Measurements from ENCODE around the gene PSMD14. TPM values are rescaled to one million over a fixed set of nuclear protein-coding genes. Genes with fewer than 3 reads are reported as not detected.

PSMD14 gene
- total RNA-seq, 2 experiments from 2014 or later = 68.3 to 86.1 TPM

DNA sequence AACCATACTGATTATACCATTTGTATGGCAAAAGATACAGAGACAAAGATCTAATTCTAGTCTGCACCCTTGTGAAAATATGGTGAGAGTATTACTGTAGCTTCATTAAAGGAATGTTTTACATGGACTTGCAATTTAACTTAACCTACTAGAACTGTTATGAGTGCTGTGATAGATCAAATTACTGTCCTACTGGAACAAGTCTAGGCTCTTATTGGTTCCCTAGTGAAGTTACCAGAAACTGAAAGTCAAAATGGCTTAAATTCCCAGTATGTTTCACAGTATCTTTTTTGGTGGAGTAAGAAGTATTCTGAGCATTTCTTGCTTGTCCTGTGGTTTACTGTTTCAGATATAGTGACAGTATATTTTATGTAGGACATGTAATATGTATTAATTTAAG is 104.1 kb downstream of the PSMD14 start:
- DNase-seq (no peak), ATAC-seq (no peak)
- Mint-ChIP-seq H3K27ac (no peak overlapping the region), H3K4me3 (no peak overlapping the region), H3K4me1 (peaks cover 28% of the 10 kb centered on the region), H3K27me3 (peaks cover 33% of the 10 kb centered on the region), H3K36me3 (peaks cover 16% of the 10 kb centered on the region), H3K9me3 (ENCODE audit: low read depth) (no peaks in the 10 kb centered on the region)
- CTCF ChIA-PET = no interaction called here

DNA sequence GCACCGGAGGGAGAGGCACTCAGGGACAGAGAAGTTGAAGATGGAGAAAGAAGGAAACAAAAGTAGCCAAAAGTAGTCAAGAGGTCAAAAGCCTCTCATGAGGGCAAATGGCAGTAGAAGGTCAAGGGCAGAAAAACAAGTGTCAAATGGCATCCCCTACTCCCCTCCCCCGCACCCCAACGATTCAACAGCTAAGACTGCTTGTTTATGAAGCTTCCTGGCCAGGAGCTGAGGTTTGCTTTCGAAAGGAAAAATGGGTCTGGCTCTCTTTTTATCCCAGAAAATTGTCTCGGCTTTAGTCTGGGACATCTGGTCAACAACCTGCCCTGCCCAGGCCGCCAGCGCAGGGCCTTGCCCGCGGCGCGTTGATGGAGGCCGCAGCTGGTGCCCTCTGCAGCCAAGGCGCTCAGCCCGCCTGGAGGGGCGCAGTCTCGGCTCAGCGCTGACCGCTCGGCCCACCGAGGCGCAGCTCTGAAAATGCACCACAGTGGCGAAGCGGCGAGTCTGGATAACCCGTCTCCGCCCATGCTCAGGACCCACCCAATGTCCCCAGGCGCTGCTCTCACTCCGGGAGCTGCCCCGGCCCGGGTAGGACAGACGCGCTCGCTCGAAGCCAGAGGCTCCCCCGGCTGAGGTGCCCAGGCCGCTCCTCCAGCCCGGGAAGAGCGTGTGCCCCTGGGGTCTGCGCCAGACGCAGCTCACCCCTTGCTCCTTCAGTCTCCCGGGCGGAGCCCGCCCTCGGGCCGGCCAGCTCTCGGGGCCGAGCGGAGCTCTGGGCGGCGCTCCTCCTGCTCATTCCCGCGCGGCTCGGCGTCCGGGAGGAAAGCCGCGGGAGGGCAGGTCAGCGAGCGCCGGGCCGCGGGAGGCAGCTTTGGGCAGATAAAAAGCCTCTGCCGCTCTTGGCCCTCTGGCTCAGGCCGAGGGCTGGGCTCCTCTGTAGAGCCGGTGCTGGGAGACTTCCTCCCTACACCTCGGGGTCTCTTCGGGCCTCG is 106.1 kb downstream of the PSMD14 start:
- peaks cover 12% of the 10 kb centered on the region for H3K36me3 Mint-ChIP-seq
- H3K27ac Mint-ChIP-seq = no peak overlapping the region
- DNase-seq (peak; percentile 42), ATAC-seq (peak; percentile 56)
- no peaks in the 10 kb centered on the region for H3K9me3 Mint-ChIP-seq (ENCODE audit: low read depth)
- H3K4me1 Mint-ChIP-seq = peaks cover 44% of the 10 kb centered on the region
- peak overlapping the region; percentile 64 for H3K4me3 Mint-ChIP-seq
- H3K27me3 Mint-ChIP-seq = peaks cover 53% of the 10 kb centered on the region
- CTCF ChIA-PET = interaction anchor here (1.2 kb wide), 1 partner anchor 13 kb away, joined by 4 read pairs; no protein-coding TSS in a partner anchor

DNA sequence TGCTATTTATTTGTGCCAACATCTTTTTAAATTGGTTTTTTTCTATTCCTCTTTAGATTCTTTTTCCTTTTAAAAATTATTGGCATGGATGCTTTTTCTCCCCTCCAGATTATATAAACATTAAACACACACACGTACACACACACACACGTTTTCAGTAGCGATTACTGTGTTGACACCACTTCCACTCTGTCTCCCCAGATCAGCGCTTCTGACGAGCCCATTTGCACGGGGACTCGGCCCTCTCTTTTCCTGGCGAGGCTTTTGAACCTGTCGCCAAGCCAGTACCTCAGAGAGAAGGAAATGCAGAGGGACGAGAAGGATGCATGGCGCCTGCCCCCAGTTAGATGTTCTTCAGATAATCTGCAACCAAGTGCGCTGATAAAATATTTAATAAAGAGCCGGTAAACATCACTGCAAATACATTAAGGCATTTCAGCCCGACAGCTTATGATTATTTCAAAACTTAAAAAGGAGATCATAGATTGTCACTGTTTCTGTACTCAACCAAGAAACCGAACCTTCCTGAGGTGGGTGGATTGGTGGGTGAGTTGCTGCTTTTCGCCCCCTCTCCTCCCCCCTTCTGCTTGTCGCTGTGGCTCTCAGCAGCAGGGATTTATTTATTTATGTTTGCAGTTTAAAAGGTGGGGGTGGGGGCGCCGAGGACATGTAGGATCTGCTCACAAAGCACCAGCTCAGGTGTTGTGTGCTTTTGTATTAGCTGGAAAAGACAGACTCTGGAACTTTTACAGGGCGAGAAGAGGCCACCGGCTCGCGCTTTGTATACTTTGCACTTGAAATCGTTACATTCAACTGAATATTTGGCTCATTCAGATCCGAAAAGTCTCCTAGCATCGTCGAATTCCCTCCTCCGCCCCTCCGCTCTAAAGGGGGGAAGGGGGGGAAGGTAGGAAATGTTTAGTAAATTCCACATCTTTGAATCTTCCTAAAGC is 107.1 kb downstream of the PSMD14 start:
- Mint-ChIP-seq H3K27me3 (peaks cover 61% of the 10 kb centered on the region), H3K4me3 (peak overlapping the region; percentile 64), H3K9me3 (ENCODE audit: low read depth) (no peaks in the 10 kb centered on the region), H3K27ac (no peak overlapping the region), H3K36me3 (peaks cover 13% of the 10 kb centered on the region), H3K4me1 (peaks cover 45% of the 10 kb centered on the region)
- CTCF ChIA-PET = interaction anchor here (0.7 to 1.0 kb wide), 2 partner anchors 97 to 142 kb away, joined by 3 read pairs; no protein-coding TSS in a partner anchor
- peak; percentile 40 for ATAC-seq
- no peak for DNase-seq

DNA sequence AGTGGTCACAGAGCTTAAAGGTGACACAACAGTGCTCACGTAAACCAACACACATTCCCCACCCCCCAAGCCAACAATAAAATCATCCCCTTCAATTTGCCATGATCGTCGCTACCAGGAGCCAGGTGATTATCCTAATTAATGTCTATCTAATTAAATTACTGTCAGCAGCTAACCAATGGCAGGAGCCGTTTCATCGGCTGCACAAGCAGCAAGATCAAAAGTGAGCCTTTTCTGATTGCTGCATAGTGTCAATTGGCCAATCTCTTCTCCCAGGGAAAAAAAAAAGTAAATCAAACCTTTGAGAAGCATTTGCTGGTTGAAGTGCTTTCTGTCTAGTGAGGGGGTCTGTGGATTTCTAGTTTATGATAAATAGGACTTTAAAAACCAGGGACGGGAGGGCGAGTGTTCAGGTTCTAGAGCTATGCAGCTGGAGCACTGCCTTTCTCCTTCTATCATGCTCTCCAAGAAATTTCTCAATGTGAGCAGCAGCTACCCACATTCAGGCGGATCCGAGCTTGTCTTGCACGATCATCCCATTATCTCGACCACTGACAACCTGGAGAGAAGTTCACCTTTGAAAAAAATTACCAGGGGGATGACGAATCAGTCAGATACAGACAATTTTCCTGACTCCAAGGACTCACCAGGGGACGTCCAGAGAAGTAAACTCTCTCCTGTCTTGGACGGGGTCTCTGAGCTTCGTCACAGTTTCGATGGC is 107.9 kb downstream of the PSMD14 start, which contains the start of gene TBR1:
Gene TBR1 (plus strand): TSS at position 311 of the 721 bp plus-strand sequence. CDS start 114 bp downstream, at position 425.
- Mint-ChIP-seq H3K27me3 (peaks cover 69% of the 10 kb centered on the region), H3K9me3 (ENCODE audit: low read depth) (no peaks in the 10 kb centered on the region), H3K36me3 (peaks cover 15% of the 10 kb centered on the region), H3K4me3 (peak within 1 kb of the TSS; percentile 64), H3K4me1 (peaks cover 48% of the 10 kb centered on the region), H3K27ac (peak within 1 kb of the TSS; percentile 37)
- ATAC-seq (no peak), DNase-seq (no peak)
- CTCF ChIA-PET = interaction anchor here (0.7 to 1.0 kb wide), 2 partner anchors 97 to 143 kb away, joined by 3 read pairs; no protein-coding TSS in a partner anchor

DNA sequence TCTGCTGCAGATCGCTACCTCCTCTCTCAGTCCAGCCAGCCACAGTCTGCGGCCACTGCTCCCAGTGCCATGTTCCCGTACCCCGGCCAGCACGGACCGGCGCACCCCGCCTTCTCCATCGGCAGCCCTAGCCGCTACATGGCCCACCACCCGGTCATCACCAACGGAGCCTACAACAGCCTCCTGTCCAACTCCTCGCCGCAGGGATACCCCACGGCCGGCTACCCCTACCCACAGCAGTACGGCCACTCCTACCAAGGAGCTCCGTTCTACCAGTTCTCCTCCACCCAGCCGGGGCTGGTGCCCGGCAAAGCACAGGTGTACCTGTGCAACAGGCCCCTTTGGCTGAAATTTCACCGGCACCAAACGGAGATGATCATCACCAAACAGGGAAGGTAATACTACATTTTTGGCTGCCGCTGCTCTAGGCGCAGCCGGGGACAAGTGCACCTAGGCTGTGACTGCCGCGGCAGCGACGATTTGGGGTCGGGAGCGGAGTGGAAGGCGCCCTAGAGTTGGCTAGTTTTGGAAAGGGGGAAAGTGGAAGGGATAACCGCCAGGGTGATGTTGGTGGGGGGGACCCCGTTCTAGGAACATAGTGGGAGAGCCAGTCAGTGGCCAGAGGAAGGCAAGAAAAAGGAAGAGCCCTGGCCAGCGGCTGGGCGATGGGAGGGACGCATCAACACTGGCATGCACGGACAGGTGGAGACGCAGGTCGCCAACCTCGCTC is 108.6 kb downstream of the PSMD14 start:
- no peaks in the 10 kb centered on the region for H3K9me3 Mint-ChIP-seq (ENCODE audit: low read depth)
- H3K4me1 Mint-ChIP-seq = peaks cover 48% of the 10 kb centered on the region
- peaks cover 10% of the 10 kb centered on the region for H3K36me3 Mint-ChIP-seq
- DNase-seq (no peak), ATAC-seq (peak; percentile 16)
- peaks cover 77% of the 10 kb centered on the region for H3K27me3 Mint-ChIP-seq
- H3K4me3 Mint-ChIP-seq = peak overlapping the region; percentile 44
- CTCF ChIA-PET = interaction anchor here (1.0 to 1.6 kb wide), 2 partner anchors 35 to 143 kb away, joined by 3 to 4 read pairs; no protein-coding TSS in a partner anchor
- H3K27ac Mint-ChIP-seq = peak overlapping the region; percentile 37

DNA sequence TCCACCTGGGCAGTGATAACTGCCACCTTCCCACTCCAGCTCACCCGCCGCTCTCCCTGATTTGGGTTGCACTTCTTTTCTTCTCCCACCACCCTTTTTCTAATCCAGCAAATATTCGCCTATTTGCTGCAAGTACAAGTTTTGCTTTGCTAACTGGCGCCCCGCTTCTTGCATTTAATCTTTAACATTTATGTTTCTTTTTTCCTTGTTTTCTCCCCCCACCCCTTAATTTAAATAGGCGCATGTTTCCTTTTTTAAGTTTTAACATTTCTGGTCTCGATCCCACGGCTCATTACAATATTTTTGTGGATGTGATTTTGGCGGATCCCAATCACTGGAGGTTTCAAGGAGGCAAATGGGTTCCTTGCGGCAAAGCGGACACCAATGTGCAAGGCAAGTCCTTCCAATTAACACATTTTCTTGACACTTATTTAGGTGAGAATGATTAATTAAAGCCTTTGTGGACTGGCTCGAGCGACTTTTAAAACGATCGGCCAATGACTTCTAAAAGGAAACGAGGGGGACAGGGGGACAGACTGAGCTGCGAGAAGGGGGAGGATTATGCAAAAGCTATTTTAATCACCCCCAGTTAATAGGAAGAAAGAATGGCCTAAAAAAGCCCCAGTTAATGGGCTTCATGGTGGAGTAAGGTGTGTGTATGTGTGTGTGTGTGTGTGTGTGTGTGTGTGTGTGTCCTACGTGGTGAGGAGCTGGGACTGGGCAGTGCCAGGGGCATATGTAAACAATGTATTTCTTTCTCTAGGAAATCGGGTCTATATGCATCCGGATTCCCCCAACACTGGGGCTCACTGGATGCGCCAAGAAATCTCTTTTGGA is 109.4 kb downstream of the PSMD14 start:
- Mint-ChIP-seq H3K4me1 (peaks cover 50% of the 10 kb centered on the region), H3K36me3 (peaks cover 6% of the 10 kb centered on the region), H3K4me3 (peak overlapping the region; percentile 44), H3K27me3 (peaks cover 84% of the 10 kb centered on the region), H3K9me3 (ENCODE audit: low read depth) (no peaks in the 10 kb centered on the region), H3K27ac (peak overlapping the region; percentile 20)
- no peak for DNase-seq
- ATAC-seq = no peak
- CTCF ChIA-PET = interaction anchor here (0.7 to 1.6 kb wide), 2 partner anchors 11 to 35 kb away, joined by 3 to 4 read pairs; no protein-coding TSS in a partner anchor

DNA sequence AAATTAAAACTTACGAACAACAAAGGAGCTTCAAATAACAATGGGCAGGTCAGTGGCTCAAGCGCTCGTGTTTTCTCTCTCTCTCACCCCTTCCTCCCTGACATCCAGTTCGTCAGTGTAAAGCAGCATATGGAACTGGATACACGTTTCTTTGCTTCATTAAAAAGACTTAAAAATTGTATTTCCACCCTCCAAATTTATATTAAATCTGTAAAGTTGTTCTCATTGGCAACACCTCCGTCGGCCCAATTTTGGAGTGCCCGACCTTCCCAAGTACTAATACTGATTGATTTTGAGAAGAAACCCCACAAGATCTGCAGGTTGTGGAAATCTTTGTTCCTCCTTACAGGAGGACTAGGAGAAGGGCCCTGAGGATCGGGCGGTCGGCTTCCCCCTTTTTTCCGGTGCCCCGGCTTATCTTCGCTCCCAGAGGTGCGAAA is 110.1 kb downstream of the PSMD14 start:
- Mint-ChIP-seq H3K27me3 (peaks cover 91% of the 10 kb centered on the region), H3K9me3 (ENCODE audit: low read depth) (no peaks in the 10 kb centered on the region), H3K36me3 (peaks cover 4% of the 10 kb centered on the region), H3K4me1 (peaks cover 56% of the 10 kb centered on the region), H3K27ac (peak overlapping the region; percentile 20), H3K4me3 (peak overlapping the region; percentile 44)
- no peak for DNase-seq
- no peak for ATAC-seq
- CTCF ChIA-PET = interaction anchor here (0.7 to 1.6 kb wide), 2 partner anchors 10 to 36 kb away, joined by 3 to 4 read pairs; no protein-coding TSS in a partner anchor

DNA sequence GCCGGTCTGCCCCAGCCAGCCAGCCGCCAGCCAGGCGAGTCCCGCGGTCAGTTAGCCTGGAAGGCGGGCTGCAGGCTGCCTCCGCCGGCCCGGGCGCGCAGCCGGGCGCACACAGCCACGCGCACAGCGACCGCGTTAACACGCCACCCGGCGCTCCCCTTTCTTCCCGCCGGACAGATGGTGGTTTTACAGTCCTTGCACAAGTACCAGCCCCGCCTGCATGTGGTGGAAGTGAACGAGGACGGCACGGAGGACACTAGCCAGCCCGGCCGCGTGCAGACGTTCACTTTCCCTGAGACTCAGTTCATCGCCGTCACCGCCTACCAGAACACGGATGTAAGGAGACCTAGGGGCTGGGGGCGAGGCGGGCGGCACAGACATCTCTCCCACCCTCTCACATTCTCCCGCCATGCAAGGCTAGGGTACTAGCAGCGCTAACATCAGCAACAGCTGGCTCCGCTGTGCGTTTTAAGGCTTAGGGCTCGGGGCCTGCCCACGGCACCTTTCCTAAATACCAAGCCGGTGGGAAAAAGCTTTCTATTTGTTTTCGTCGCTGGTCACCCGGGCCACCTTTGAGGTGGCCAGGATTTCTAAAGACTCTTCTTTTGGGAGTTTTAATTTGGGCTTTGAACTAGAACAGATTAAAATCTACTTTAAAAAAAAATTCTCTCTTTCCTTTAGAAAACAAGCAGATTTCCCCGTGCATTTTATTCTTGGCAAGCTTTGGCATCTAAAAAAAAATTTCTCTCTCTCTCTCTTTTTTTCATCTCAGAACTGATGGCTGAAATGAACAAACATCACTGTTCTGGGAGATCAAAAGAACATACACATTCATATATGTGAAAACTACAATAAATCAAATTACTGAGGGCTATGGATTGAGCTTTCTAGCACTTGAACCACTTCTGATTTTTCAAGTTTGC is 110.8 kb downstream of the PSMD14 start:
- H3K27ac Mint-ChIP-seq = no peak overlapping the region
- CTCF ChIA-PET = interaction anchor here (0.7 to 1.6 kb wide), 2 partner anchors 10 to 37 kb away, joined by 3 to 4 read pairs; no protein-coding TSS in a partner anchor
- H3K4me1 Mint-ChIP-seq = peaks cover 55% of the 10 kb centered on the region
- H3K9me3 Mint-ChIP-seq (ENCODE audit: low read depth) = no peaks in the 10 kb centered on the region
- peak overlapping the region; percentile 30 for H3K4me3 Mint-ChIP-seq
- DNase-seq (no peak), ATAC-seq (no peak)
- peaks cover 89% of the 10 kb centered on the region for H3K27me3 Mint-ChIP-seq
- peaks cover 4% of the 10 kb centered on the region for H3K36me3 Mint-ChIP-seq

DNA sequence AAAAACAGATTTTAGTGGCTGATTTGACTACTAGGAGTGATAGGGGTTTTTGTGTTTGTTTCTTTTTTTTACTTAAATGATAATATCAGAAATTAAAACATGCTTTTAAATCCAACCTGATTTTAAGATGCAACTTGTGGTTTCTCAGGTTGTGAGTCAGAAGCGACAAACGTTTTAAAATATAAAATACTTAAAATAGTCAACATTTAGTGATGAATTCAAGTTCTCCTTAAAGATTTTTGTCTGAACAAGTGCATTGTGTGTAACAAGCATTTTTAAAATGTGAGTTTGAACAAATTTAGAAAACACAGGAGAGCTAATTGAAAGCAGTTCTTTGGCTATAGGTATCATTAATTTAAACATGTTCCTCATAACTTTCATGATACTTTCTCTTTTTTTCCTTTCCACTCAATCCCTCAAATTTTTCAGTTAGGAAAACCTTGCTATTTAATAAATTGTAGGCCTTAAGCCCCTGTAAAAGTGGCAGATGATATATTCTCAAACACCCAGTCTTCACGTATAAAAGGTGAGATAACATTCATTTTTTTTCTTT is 111.5 kb downstream of the PSMD14 start:
- CTCF ChIA-PET = interaction anchor here (0.7 kb wide), 1 partner anchor 523 kb away, joined by 4 read pairs; no protein-coding TSS in a partner anchor
- H3K27ac Mint-ChIP-seq = no peak overlapping the region
- peaks cover 61% of the 10 kb centered on the region for H3K4me1 Mint-ChIP-seq
- no peak overlapping the region for H3K4me3 Mint-ChIP-seq
- ATAC-seq (no peak), DNase-seq (no peak)
- peaks cover 5% of the 10 kb centered on the region for H3K36me3 Mint-ChIP-seq
- H3K27me3 Mint-ChIP-seq = peaks cover 93% of the 10 kb centered on the region
- no peaks in the 10 kb centered on the region for H3K9me3 Mint-ChIP-seq (ENCODE audit: low read depth)

DNA sequence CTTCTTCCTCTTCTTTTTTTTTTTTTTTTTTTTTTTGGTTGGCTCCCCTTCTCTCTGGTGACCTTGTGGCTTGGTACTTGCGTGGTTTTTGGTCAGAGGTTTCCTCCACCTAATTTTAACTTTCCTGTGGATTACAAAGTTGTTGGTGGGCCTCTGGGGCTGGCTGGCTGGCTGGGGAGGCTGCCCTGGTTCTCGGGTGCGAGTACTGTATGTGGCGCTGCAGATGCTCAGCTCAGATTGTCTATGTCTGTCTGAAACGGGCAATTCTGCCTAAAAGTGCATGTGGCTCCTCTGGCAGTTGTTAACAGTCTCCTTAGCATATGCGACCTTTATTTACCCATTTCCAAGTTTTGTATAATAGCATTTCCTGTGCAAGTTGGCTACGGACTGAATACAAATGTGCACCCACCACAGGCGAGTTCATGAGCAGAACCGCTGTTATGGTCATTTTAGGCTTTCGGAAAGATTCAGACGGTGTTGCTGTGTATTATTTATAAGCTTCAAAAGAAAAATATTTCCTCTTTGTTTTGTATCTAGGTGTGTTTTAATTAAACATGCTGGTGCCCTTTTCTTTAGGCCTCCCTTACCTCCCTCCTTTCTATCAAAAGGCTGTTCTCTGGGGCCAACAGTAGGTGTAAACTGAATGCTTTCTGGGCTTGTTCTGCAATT is 112.3 kb downstream of the PSMD14 start:
- CTCF ChIA-PET = interaction anchor here (0.7 kb wide), 1 partner anchor 522 kb away, joined by 4 read pairs; no protein-coding TSS in a partner anchor
- peaks cover 5% of the 10 kb centered on the region for H3K36me3 Mint-ChIP-seq
- no peak for DNase-seq
- ATAC-seq = no peak
- peaks cover 93% of the 10 kb centered on the region for H3K27me3 Mint-ChIP-seq
- H3K4me3 Mint-ChIP-seq = no peak overlapping the region
- H3K9me3 Mint-ChIP-seq (ENCODE audit: low read depth) = no peaks in the 10 kb centered on the region
- no peak overlapping the region for H3K27ac Mint-ChIP-seq
- peaks cover 56% of the 10 kb centered on the region for H3K4me1 Mint-ChIP-seq

Data from activated CD8-positive, alpha-beta memory T cell treated with anti-CD3 and anti-CD28 coated beads, Interleukin-2, amount 10 ng/mL, durations not matched to agents 7 days and 5 days (primary cell).